Uterus (tissue), 2 donors: ENCODE results near the gene SMG9.

ENCODE experiments used
- POLR2A ChIP-seq, 2 donors: fragments of 450-650 bp; IDR thresholded peaks; one replicate each; pipeline ENCODE4 v1.6.1; 2016; ENCODE audit warnings: antibody characterized with exemption in 2 of 2, mild to moderate bottlenecking in 1 of 2, moderate library complexity in 1 of 2
- TF ChIP-seq, protein P1 (sequence below), 4 experiments: fragments of 200-600 bp in 2 of 4; fragments of 450-650 bp in 2 of 4; sonication (generic) in 2 of 4; IDR thresholded peaks; one replicate each; pipeline ENCODE4 v1.5.1; 2016 to 2019; ENCODE audit warnings: antibody characterized with exemption in 4 of 4, mild to moderate bottlenecking in 2 of 4, moderate library complexity in 1 of 4

GRCh38 chr19:43692385-43692784 lies 62.4 kb downstream of the SMG9 start:
- TF ChIP-seq, protein P1, sequence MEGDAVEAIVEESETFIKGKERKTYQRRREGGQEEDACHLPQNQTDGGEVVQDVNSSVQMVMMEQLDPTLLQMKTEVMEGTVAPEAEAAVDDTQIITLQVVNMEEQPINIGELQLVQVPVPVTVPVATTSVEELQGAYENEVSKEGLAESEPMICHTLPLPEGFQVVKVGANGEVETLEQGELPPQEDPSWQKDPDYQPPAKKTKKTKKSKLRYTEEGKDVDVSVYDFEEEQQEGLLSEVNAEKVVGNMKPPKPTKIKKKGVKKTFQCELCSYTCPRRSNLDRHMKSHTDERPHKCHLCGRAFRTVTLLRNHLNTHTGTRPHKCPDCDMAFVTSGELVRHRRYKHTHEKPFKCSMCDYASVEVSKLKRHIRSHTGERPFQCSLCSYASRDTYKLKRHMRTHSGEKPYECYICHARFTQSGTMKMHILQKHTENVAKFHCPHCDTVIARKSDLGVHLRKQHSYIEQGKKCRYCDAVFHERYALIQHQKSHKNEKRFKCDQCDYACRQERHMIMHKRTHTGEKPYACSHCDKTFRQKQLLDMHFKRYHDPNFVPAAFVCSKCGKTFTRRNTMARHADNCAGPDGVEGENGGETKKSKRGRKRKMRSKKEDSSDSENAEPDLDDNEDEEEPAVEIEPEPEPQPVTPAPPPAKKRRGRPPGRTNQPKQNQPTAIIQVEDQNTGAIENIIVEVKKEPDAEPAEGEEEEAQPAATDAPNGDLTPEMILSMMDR (IDR thresholded peaks at IDR 0.05), result no peak
- no peak for TF ChIP-seq POLR2A (IDR thresholded peaks at IDR 0.05)
